Endothelial cell of umbilical vein (primary cell): Measurements from ENCODE around the gene CNOT6. TPM values are rescaled to one million over a fixed set of nuclear protein-coding genes. Genes with fewer than 3 reads are reported as not detected.

Experiments
- BruUV-seq: library from RNA; stranded (reverse); fragments of 400-500 nt; replicated peaks from 2 replicates; lab custom pipeline; 2021; lab: Mats Ljungman, UMichigan
- CTCF ChIA-PET: fragments of 300-600, 350-600 bp; sonication (Branson Sonifier 250); formaldehyde crosslinking; loops from one replicate; lab custom pipeline; 2021; ENCODE audit warnings: antibody characterized with exemption, inconsistent platforms; lab: Charles Lee
- POLR2A ChIA-PET: fragments of 300-600, 350-600 bp; sonication (Branson Sonifier 250); formaldehyde crosslinking; loops from one replicate; lab custom pipeline; 2021; ENCODE audit warnings: antibody characterized with exemption, inconsistent platforms; lab: Charles Lee
- DNase-seq: peaks from one replicate; pipeline ENCODE4 v3.0.0-alpha.2; 2011; ENCODE audit warnings: low read depth, low spot score
- FAIRE-seq: peaks from 2 replicates; lab custom pipeline; 2011; peaks lifted over from hg19 to GRCh38; lab: Jason Lieb, UNC
- H2AFZ ChIP-seq: 2 replicates; pipeline ENCODE4 v1.6.0; 2012; ENCODE audit warnings: low read depth, low read length, control low read depth, inconsistent platforms
- H3K27ac ChIP-seq: 2 replicates; pipeline ENCODE4 v1.5.1; 2011; ENCODE audit warnings: low read depth, mild to moderate bottlenecking, control low read depth, low read length, moderate library complexity; ENCODE audit not compliant: insufficient read depth
- H3K27me3 ChIP-seq, 2 experiments: 2 replicates each; pipeline versions ENCODE4 v1.6.0 to v1.6.1; 2011; ENCODE audit warnings: low read length in 2 of 2, mixed read lengths in 1 of 2; ENCODE audit not compliant: control insufficient read depth in 2 of 2, insufficient read depth in 2 of 2
- H3K36me3 ChIP-seq, 2 experiments: 2 replicates in 1 of 2; 3 replicates in 1 of 2; pipeline ENCODE4 v1.5.1; 2011; ENCODE audit warnings: low read length in 2 of 2, mild to moderate bottlenecking in 1 of 2, moderate library complexity in 1 of 2; ENCODE audit not compliant: control insufficient read depth in 2 of 2, insufficient read depth in 2 of 2; ENCODE audit errors: extremely low read depth in 1 of 2
- H3K4me1 ChIP-seq: 3 replicates; pipeline ENCODE4 v1.5.1; 2011; ENCODE audit warnings: mild to moderate bottlenecking, low read length; ENCODE audit not compliant: control insufficient read depth, insufficient read depth; ENCODE audit errors: extremely low read depth
- H3K4me2 ChIP-seq: 2 replicates; pipeline ENCODE4 v1.6.1; 2011; ENCODE audit warnings: low read length, control low read depth, mixed read lengths; ENCODE audit not compliant: insufficient read depth
- H3K4me3 ChIP-seq, 3 experiments: fragments of 200-600 bp in 1 of 3; sonication (generic), shearing (Covaris generic) in 1 of 3; replicated peaks in 1 of 3; 2 replicates each; pipeline ENCODE4 v1.5.1; 2011 to 2016; ENCODE audit warnings: control low read depth in 3 of 3, low read length in 3 of 3, mild to moderate bottlenecking in 2 of 3, inconsistent platforms in 1 of 3, low read depth in 1 of 3, moderate library complexity in 1 of 3; ENCODE audit not compliant: insufficient read depth in 1 of 3
- H3K79me2 ChIP-seq: 2 replicates; pipeline ENCODE4 v1.6.0; 2012; ENCODE audit warnings: low read length, inconsistent platforms; ENCODE audit not compliant: control insufficient read depth, insufficient read depth
- H3K9ac ChIP-seq: replicated peaks from 2 replicates; pipeline ENCODE3; 2011; ENCODE audit warnings: low read length, control low read depth; ENCODE audit not compliant: insufficient read depth; ENCODE audit errors: extremely low read depth
- H3K9me1 ChIP-seq: replicated peaks from 3 replicates; pipeline ENCODE4 v1.6.0; 2011; ENCODE audit warnings: mild to moderate bottlenecking, low read length; ENCODE audit not compliant: control insufficient read depth, insufficient read depth; ENCODE audit errors: extremely low read depth
- H3K9me3 ChIP-seq: replicated peaks from 2 replicates; pipeline ENCODE4 v1.5.1; 2012; ENCODE audit warnings: low read length, inconsistent platforms; ENCODE audit not compliant: control insufficient read depth, insufficient read depth
- H4K20me1 ChIP-seq: replicated peaks from 2 replicates; pipeline ENCODE3; 2011; ENCODE audit warnings: mild to moderate bottlenecking, low read length; ENCODE audit not compliant: control insufficient read depth, insufficient read depth; ENCODE audit errors: extremely low read depth
- CTCF ChIP-seq, 2 donors: IDR thresholded peaks; 1 replicate in 1 of 2; 2 replicates in 1 of 2; pipeline ENCODE4 v1.5.1; 2011; ENCODE audit warnings: low read length in 2 of 2, mild to moderate bottlenecking in 2 of 2, moderate library complexity in 2 of 2, control low read depth in 1 of 2, inconsistent platforms in 1 of 2, low read depth in 1 of 2; ENCODE audit not compliant: insufficient read depth in 1 of 2; ENCODE audit errors: extremely low read depth in 1 of 2
- EZH2 ChIP-seq: IDR thresholded peaks from 2 replicates; pipeline ENCODE4 v1.6.1; 2012; ENCODE audit warnings: borderline replicate concordance, low read depth, mild to moderate bottlenecking, moderate library complexity, low read length, inconsistent platforms; ENCODE audit not compliant: severe bottlenecking
- FOS ChIP-seq: IDR thresholded peaks from 2 replicates; pipeline ENCODE4 v1.6.1; 2011; ENCODE audit warnings: mild to moderate bottlenecking, low read length, moderate library complexity, borderline replicate concordance; ENCODE audit not compliant: insufficient read depth
- GATA2 ChIP-seq: IDR thresholded peaks from 2 replicates; pipeline ENCODE4 v1.7.0; 2011; ENCODE audit warnings: low read depth, mild to moderate bottlenecking, moderate library complexity, mixed read lengths, low read length; ENCODE audit not compliant: insufficient read length, insufficient read depth
- JUN ChIP-seq: IDR thresholded peaks from 2 replicates; pipeline ENCODE4 v1.6.1; 2011; ENCODE audit warnings: borderline replicate concordance, low read depth; ENCODE audit not compliant: insufficient read length, insufficient read depth
- MAX ChIP-seq: IDR thresholded peaks from 2 replicates; pipeline ENCODE4 v1.6.1; 2011; ENCODE audit not compliant: insufficient read depth, insufficient read length
- MYC ChIP-seq: IDR thresholded peaks from one replicate; pipeline ENCODE4 v1.6.1; 2011; ENCODE audit warnings: mild to moderate bottlenecking, low read depth, low read length
- POLR2A ChIP-seq: IDR thresholded peaks from 2 replicates; pipeline ENCODE4 v1.6.1; 2012; ENCODE audit warnings: low read depth, mild to moderate bottlenecking, control low read depth, low read length
- POLR2AphosphoS5 ChIP-seq: IDR thresholded peaks from 2 replicates; pipeline ENCODE4 v1.6.1; 2012; ENCODE audit warnings: low read depth, mild to moderate bottlenecking, control low read depth, low read length, moderate library complexity; ENCODE audit not compliant: insufficient read depth
- dilution Hi-C: fragments of 300-500 bp; cut with MboI; formaldehyde crosslinking; loops from one replicate; pipeline ENCODE4 v1.15.0; 2019; ENCODE audit warnings: low sequenced_read_pairs; ENCODE audit not compliant: extremely low pct_ligation_motif_present
- intact Hi-C: fragments of 100-400 bp; cut with micrococcal nuclease; formaldehyde crosslinking; loops from one replicate; pipeline ENCODE4 v1.10.0; 2022
- polyA plus RNA-seq, 4 experiments: library from polyadenylated mRNA; depleted of rRNA in 3 of 4; stranded (reverse) in 3 of 4; unstranded in 1 of 4; fragments of >200 nt; gene quantifications; 2 replicates each; pipeline versions ENCODE4 v1.2.1 to v1.2.3, GENCODE V29; 2011 to 2012; ENCODE audit warnings: missing spikeins in 1 of 4
- total RNA-seq: library from RNA; stranded (reverse); gene quantifications from 2 replicates; pipeline ENCODE4 v1.2.3, GENCODE V29; 2021

CNOT6 gene
- total and polyA plus RNA-seq, 2 donors (not counting 3 experiments of a cell fraction or from before 2014, with no cell fraction given), result 9.2 to 33.8 TPM

DNA sequence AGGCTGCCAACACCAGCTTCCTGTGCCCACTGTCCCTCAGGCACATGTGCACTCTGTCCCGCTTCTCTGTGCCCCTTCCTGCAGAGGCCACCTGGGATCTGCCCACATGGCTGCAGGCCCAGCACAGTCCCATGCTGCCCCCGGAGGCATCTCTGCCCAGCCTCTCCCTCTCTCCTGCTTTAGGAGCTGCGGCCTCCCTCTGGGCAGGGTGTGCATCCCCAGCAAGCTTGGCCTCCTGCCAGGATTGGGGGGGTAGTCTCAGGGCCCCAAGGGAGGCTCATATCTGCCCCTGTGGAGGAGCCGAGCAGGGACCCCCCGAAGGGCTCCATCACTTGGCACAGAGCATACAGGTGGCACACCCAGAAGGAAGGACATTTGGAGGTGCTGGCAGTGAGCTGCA, 130.4 kb downstream of the CNOT6 start:
- FAIRE-seq, result no peak
- no peak overlapping the region for H3K9ac ChIP-seq
- H3K4me1 ChIP-seq, result peaks cover 7% of the 10 kb centered on the region
- no peak overlapping the region for H3K4me3 ChIP-seq
- CTCF ChIA-PET, result interaction anchor here (1.2 to 2.0 kb wide), 2 partner anchors 19 to 94 kb away, joined by 3 to 8 read pairs; no protein-coding TSS in a partner anchor
- no peak overlapping the region for H3K27ac ChIP-seq
- H3K79me2 ChIP-seq, result no peaks in the 10 kb centered on the region
- no peak overlapping the region for H3K4me2 ChIP-seq
- no TSS peak for BruUV-seq
- POLR2A ChIA-PET, result no interaction called here
- H3K36me3 ChIP-seq, result peaks cover 0 to 27% of the 10 kb centered on the region in 2 experiments
- no peak for TF ChIP-seq CTCF (IDR thresholded peaks at IDR 0.05; ENCODE audit: extremely low read depth in 1 of 2, insufficient read depth in 1 of 2, low read depth in 1 of 2, low read length in 2 of 2)
- no peak for TF ChIP-seq MAX
- no peak for TF ChIP-seq POLR2A
- no peak for TF ChIP-seq GATA2
- no peak for TF ChIP-seq EZH2
- TF ChIP-seq MYC, result no peak
- no peak for TF ChIP-seq JUN
- TF ChIP-seq POLR2AphosphoS5, result no peak
- TF ChIP-seq FOS, result no peak
- dilution Hi-C loops, result no loop called here
- no peaks in the 10 kb centered on the region for H3K9me1 ChIP-seq
- H4K20me1 ChIP-seq, result no peaks in the 10 kb centered on the region
- no peaks in the 10 kb centered on the region for H3K9me3 ChIP-seq
- DNase-seq, result no peak
- no peaks in the 10 kb centered on the region for H3K27me3 ChIP-seq
- intact Hi-C loops, result no loop called here
- no peak overlapping the region for H2AFZ ChIP-seq
